ENCODE measurements around the gene VAV2.
A peak's percentile ranks its signal among the peaks of the same experiment; 100 is the strongest.

Gene VAV2

DNA sequence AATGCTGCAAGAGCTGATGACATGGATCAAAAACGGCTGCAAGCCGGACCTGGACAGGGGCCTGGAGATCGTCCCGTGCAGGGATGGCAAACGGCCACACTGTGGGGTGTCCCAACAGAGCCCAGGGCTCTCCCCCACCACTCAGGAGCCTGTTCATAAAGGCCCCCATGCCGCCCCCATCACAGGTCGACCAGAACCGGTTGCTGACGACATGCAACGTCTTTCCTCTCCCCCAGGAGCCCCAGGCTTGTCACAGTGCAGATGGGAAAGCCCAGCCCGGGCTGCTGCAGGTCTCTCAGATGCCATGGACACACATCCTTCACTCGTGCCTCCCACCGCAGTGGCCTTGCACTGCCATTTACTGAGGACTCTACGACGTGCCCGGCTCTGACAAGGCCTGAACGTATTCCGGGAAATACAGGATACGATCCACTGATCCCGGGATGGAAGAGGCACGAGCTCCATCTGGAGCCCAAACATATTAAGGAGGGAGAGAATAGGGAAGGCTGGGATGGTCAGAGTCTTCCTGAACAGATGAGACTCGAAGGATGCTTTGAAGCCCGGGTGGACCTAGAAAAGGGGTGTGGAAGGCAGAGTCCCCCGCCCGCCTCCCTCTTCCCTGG, 177.4 kb downstream of the VAV2 start:
- no peak for DNase-seq (ENCODE audit: low spot score)

DNA sequence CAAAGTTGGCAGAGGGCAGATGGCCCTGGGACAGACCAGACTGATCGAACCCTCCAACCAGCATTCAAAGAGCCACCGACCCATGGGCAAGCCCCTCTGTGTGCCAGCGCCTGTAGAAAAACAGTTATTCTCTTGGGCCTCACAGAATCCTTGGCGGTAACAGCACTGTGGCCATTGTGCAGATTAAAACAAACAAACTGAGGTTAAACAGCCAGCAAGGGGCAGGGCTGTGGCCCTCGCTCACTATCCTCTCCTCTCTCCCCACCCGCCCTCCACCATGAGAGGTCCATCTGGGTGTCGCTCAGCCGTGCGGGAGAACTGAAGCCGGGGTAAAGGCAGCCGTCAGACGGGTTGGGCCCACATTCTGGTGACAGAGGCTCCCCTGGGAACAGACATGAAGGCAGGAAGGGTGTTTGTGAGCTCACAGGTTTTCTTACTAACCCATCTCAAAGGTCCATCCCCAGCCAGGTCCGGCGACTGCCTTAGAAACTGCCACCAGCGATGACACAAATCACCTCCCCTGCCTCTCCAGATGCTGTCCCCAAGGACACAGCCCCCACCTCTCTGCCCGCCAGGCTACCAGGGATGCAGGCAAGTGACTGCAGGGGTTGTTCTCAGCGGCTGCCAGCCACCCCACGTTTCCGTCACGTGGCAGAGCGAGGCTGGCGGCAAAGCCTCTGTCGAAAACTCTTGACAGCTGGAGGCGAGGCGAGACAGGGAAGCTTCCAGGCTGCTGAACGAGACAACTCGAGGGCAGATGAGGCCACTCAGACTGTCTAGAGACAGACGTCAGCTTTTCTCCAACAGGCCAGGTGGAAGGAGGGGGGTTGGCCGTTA, 178.2 kb downstream of the VAV2 start:
- peak; percentile 28 for DNase-seq (ENCODE audit: low spot score)

DNA sequence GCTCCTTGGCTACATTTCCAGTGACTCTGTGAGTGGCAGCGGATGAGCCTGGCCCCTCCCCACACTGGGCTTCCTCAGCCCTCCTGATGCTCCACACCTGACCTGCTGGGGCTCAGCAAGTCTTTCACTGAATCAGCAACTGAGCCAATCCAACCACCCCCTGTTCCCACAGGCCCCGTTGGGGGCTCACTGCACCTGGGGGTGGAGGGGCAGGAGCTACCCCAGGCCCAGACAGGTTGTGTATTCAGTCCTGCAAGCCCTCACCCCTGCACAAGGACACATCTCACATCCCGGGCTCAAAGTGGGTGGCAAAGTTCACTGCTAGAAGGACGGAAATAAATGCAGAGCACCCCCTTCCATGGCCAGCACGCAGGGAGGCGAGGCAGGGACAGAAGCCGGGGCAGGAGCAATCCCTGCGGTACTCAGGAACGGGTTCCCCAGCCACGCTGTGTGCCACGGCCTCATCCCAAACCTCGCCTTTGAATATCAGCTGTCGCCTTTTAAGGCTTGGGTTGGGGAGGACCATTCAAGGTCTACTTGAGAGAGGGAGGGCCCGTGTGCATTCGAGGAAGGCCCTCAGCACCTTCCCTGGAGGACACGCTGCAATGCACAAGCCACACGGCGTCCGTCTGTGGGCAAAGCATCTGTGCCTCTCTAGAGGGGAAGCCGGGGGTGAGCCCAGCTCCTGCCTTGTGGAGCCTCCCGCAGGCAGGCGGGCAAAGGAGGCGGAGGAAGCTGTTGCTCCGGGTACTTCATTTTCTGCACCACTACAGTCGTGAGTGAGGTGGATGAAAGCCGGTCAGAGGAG, 179.0 kb downstream of the VAV2 start:
- DNase-seq (ENCODE audit: low spot score), result no peak

GRCh38 chr9:133812077-133812868, 179.9 kb downstream of the VAV2 start:
- DNase-seq (ENCODE audit: low spot score), result no peak

DNA sequence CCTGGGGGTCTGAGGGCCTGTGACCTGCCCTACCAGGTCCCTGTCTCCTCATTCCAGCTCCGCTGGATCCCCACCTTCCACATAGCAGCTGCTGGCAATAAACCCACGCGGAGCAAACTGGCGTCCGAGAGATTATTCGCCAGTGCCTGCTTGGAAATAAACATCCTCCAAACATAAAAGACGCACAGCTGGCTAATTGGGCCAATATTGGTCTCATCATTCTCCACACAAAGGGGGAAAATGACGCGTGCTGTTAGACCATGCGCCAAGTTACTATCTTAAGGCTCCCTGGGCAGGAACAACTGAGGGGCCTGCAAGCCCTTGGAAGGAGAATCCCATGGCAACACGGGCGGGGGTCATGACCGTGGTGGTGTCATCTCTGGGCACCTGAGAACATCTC, 180.7 kb downstream of the VAV2 start:
- DNase-seq (ENCODE audit: low spot score), result no peak

DNA sequence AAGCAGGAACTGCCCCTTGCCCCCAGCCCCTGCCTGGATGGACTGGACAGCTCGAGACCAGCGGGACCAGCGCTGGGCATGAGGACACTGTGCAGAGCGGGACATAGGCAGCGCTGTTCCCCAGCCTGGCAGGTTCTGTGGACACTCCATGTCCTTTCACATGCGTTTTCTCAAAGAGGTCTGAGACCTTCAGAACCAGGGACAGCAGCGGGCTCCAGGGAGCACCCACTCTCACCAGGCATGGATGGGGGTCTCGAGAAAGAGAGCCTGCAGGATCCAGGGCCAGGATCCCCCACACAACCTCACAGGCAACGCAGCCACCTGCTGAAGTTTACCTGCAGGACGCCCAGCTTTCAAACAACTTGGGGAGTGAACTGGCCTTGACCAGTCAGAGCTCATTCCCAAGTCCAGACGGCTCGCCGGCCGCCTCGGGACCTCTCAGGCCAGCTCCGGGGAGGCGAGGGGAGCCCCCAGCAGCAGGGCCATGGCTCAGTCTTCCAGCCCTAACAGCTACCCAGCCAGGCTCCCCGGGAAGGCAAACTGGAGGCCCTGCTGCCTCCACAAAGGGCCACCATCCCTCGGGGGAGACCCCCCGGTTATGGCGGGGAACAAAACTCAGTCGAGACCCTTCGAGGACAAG, 181.4 kb downstream of the VAV2 start:
- DNase-seq (ENCODE audit: low spot score), result no peak

DNA sequence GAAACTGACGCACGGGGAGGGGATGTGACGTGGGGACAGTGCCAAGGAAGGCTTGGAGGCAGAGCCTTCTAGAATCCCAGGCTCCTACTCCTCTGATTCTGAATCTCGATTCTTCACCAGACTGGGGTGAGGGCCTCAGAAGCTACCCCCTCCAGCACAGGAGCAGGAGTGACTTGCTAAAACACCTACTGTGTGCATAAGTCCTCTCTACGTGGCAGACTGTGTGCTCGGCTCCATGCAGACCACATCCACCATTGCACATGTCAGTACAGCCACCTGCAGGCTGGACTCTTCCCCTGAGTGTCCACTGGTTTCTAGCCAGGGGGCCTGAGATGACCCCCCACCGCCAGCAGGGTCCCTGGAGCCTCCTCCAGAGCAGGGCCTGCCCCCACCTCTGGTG, 182.8 kb downstream of the VAV2 start:
- DNase-seq (ENCODE audit: low spot score), result no peak

- no peak for DNase-seq (ENCODE audit: low spot score)
Observed at GRCh38 chr9:133807818-133808217, 184.3 kb downstream of the VAV2 start.

DNA sequence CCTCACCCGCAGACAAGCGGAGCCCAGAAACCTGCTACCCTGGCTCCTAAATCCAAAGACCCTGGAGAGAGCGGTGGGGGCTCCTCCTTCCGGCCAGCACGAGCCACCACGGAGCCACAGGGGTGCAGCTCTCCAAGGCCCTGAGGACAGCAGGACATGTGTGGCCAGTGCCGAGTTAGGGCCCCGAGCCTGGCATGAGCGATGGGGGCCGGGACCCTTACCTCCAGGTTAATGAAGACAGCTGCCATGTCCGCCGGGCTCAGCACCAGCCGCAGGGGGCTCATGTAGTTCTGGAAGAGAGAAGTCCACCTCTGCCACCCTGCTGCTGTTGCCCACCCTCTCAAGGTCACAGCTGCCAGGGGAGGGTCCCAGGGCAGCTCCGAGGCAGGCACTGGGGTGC, 185.1 kb downstream of the VAV2 start:
- no peak for DNase-seq (ENCODE audit: low spot score)

GRCh38 chr9:133806623-133807010, 185.5 kb downstream of the VAV2 start:
- no peak for DNase-seq (ENCODE audit: low spot score)

- no peak for DNase-seq (ENCODE audit: low spot score)
Observed at GRCh38 chr9:133805876-133806622, 186.1 kb downstream of the VAV2 start.

GRCh38 chr9:133804199-133804598, 187.9 kb downstream of the VAV2 start:
- no peak for DNase-seq (ENCODE audit: low spot score)

- no peak for DNase-seq (ENCODE audit: low spot score)
Observed at GRCh38 chr9:133803745-133804144, 188.4 kb downstream of the VAV2 start.

DNA sequence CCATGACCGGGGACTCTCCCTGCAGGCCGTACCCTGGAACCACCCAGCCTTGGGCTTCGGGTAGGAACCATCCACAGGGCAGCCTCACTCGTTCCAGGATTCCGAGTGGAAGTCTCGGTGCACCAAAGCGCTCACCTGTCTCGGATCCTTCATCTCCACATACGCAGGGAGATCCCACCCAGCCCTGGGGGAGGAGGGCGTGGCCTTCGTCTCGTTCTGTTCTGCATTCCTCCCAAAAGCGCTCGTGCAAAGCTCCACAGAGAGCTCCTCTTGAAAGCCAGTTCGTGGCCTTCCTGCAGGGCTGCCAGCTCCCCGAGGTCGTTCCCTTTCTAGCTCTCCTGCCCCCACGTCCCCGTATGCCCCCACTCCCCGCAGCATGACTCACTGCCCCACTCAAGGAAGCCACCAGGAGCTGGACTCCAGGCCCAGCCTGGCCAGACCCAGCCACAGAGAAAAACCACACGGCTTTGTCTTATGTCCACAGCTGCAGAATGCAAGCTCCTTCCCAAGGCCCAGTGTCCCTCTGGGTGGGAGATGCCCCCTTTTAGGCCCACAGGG, 189.0 kb downstream of the VAV2 start:
- DNase-seq (ENCODE audit: low spot score), result no peak

DNA sequence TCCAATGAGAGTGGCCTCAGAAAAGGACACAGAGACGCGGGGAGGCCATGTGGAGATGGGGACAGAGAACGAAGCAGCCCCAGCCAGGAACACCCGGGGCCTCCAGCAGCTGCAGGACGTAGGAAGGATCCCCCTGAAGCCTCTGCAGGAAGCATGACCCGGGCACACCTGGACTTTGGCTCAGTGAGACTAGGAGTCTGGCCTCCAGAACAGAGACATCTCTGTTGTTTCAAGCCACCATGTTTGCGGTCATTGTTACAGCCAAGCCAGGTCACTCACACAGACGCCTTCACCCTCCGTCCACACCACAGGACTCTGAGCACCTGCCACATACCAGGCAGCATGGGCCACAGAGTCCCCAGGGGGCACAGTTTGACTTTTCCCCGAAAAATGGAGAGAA, 190.4 kb downstream of the VAV2 start:
- DNase-seq (ENCODE audit: low spot score), result no peak

DNA sequence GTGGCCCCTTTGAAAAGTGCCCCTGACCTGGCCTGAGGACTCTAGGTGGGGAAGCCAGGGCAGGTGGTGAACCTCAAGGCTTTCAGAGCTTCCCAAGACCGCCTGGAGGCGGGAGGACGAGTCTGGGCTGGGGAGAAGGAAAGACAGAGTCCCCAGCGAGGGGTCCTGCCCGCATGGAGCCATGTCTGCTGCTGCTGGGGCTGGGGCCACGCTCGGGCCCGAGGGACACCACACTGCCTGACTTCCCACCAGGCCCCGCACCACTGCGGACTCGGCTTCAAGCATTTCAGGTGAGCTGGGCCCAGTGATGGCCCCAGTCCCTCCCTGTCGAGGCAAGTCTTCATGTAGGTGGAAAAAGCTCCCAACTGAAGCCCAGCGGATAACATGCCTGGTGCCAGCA, 191.9 kb downstream of the VAV2 start:
- DNase-seq (ENCODE audit: low spot score), result no peak

GRCh38 chr9:133799716-133800115, 192.4 kb downstream of the VAV2 start:
- no peak for DNase-seq (ENCODE audit: low spot score)

DNA sequence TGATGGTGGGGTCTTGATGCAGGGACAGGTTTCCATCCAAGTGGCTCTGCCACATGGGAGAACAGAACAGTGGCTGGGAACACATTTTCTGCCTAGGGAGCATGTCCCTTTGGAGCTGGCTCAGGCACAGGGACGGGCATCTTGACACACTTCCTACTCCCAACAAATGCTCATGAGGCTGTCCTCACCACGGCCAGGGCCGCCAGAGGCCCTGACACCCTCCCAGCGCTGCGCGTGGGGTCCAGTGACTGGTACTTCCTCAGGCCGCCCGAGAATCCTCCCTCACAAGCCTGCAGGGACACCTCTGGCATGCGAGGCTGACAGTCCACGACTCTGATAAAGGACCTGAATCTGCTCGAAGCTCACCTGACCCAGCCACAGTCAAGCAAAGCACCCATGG, 193.0 kb downstream of the VAV2 start:
- no peak for DNase-seq (ENCODE audit: low spot score)

DNA sequence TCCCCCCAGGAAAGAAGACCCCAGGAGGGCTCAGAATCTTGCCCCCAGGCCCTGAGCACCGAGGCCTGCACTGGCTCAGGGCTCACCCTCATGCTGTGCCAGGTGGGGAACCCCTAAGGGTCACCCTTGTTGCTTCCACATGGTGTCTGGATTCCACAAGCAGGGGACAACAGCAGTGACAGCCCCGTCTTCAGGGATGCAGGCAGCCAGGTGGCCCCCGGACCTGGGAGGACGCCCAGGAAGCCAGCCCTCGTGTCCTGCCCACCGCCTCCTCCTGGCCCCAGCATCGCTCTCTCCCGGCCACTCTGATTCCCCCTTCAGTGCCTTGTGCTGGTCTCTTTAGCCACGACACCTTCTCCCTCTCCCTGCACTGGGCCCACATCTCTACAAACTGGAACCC, 194.0 kb downstream of the VAV2 start:
- DNase-seq (ENCODE audit: low spot score), result no peak

GRCh38 chr9:133797406-133798105, 194.6 kb downstream of the VAV2 start:
- DNase-seq (ENCODE audit: low spot score), result no peak
